GM10266 (cell line): Measurements from ENCODE around the gene VWF.

Experiments
- DNase-seq: peaks from one replicate; pipeline ENCODE4 v3.0.0; 2012; ENCODE audit errors: extremely low spot score
- TF ChIP-seq, protein P1 (sequence below): IDR thresholded peaks from 2 replicates; pipeline ENCODE4 v1.5.1; 2012; ENCODE audit warnings: mild to moderate bottlenecking, low read depth; ENCODE audit not compliant: control insufficient read depth, insufficient read depth; ENCODE audit errors: missing control alignments

VWF gene

DNA sequence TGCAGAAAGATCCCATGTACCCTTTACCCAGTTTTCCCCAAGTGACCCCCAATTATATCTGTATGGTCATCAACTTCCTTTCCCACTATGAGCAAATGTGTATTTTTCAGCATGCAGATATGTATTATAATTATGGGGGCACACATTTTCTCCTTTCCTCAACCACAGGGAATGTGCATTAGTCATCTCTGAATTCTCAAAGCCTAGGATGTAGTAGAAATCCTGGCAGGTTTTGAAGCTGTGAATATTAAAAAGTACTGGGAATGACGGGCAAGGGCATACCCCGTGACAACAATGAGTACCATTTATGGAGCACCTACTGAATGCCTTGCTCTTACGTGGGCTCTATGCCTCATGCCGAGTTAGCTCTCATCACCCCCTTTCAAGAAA, 71.5 kb downstream of the VWF start:
- no peak for DNase-seq
- TF ChIP-seq, protein P1, sequence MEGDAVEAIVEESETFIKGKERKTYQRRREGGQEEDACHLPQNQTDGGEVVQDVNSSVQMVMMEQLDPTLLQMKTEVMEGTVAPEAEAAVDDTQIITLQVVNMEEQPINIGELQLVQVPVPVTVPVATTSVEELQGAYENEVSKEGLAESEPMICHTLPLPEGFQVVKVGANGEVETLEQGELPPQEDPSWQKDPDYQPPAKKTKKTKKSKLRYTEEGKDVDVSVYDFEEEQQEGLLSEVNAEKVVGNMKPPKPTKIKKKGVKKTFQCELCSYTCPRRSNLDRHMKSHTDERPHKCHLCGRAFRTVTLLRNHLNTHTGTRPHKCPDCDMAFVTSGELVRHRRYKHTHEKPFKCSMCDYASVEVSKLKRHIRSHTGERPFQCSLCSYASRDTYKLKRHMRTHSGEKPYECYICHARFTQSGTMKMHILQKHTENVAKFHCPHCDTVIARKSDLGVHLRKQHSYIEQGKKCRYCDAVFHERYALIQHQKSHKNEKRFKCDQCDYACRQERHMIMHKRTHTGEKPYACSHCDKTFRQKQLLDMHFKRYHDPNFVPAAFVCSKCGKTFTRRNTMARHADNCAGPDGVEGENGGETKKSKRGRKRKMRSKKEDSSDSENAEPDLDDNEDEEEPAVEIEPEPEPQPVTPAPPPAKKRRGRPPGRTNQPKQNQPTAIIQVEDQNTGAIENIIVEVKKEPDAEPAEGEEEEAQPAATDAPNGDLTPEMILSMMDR: no peak

DNA sequence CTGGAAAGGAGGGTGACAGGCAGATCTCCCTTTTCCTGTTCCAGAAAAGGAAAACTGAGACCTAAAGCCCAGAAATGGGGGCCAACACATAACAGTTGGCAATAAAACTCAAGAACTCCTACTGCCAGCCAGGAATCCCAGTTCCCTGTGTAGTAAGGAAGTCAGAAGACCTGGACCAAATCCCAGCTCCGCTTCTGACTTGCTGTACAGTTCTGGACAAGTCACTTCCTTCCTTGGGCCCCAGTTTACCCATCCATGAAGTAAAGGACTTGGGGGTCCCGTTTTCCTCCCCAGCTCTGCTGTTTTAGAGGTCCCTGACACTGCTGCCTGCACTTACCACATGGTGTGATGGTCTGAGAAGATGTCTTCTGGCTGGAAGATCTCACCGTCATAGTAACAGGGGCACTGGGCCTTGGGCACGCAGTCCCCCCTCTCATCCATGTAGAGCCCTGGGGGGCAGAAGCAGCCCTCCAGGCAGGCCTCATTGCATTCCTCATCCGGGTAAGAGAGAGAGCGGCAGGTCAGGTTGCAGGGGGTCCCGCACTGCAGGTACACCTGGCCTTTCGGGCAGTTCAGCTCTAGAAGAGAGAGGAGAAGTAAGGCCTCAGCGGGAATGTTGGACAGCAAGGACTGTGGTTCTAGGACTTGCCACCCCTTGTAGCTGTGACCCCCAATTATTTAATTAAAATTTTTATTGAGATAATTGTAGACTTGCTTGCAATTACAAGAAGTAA, 72.1 kb downstream of the VWF start:
- TF ChIP-seq, protein P1: no peak
- no peak for DNase-seq

GRCh38 chr12:6049992-6050391, 74.5 kb downstream of the VWF start:
- DNase-seq: no peak
- TF ChIP-seq, protein P1: no peak

- no peak for DNase-seq
- TF ChIP-seq, protein P1: no peak
These were observed 74.9 kb downstream of the VWF start for GRCh38 chr12:6049587-6049986.

- no peak for DNase-seq
- TF ChIP-seq, protein P1: no peak
These were observed 76.9 kb downstream of the VWF start for GRCh38 chr12:6047249-6048237.

- TF ChIP-seq, protein P1: no peak
These were observed 77.8 kb downstream of the VWF start for GRCh38 chr12:6046511-6047180.

More at GRCh38 chr12:6046511-6047180, 77.8 kb downstream of the VWF start:
- DNase-seq: no peak
